Nephron (organoid): ENCODE data around the gene FGR.

Source experiments
- H3K27ac Mint-ChIP-seq, 3 experiments: 2 replicates each; pipeline ENCODE4 v1.8.0; 2020; ENCODE audit warnings: mixed read lengths in 3 of 3, mild to moderate bottlenecking in 2 of 3, moderate library complexity in 1 of 3
- H3K27me3 Mint-ChIP-seq: 2 replicates; pipeline ENCODE4 v1.8.0; 2021; ENCODE audit warnings: low read depth, mild to moderate bottlenecking, moderate library complexity, mixed read lengths
- H3K36me3 Mint-ChIP-seq: 2 replicates; pipeline ENCODE4 v1.8.0; 2020; ENCODE audit warnings: low read depth, mixed read lengths
- H3K4me1 Mint-ChIP-seq: 2 replicates; pipeline ENCODE4 v1.8.0; 2020; ENCODE audit warnings: mixed read lengths
- H3K4me3 Mint-ChIP-seq, 3 experiments: 2 replicates each; pipeline ENCODE4 v1.8.0; 2020; ENCODE audit warnings: mild to moderate bottlenecking in 3 of 3, mixed read lengths in 3 of 3, moderate library complexity in 2 of 3
- H3K9me3 Mint-ChIP-seq: 2 replicates; pipeline ENCODE4 v1.8.0; 2020; ENCODE audit warnings: mixed read lengths
- TF ChIP-seq, protein P1 (sequence below), 3 experiments: fragments of 200-600 bp; sonication (generic); IDR thresholded peaks; one replicate each; pipeline ENCODE4 v1.5.0; 2021; ENCODE audit warnings: antibody characterized with exemption in 3 of 3; ENCODE audit not compliant: unreplicated experiment in 3 of 3

FGR gene

DNA sequence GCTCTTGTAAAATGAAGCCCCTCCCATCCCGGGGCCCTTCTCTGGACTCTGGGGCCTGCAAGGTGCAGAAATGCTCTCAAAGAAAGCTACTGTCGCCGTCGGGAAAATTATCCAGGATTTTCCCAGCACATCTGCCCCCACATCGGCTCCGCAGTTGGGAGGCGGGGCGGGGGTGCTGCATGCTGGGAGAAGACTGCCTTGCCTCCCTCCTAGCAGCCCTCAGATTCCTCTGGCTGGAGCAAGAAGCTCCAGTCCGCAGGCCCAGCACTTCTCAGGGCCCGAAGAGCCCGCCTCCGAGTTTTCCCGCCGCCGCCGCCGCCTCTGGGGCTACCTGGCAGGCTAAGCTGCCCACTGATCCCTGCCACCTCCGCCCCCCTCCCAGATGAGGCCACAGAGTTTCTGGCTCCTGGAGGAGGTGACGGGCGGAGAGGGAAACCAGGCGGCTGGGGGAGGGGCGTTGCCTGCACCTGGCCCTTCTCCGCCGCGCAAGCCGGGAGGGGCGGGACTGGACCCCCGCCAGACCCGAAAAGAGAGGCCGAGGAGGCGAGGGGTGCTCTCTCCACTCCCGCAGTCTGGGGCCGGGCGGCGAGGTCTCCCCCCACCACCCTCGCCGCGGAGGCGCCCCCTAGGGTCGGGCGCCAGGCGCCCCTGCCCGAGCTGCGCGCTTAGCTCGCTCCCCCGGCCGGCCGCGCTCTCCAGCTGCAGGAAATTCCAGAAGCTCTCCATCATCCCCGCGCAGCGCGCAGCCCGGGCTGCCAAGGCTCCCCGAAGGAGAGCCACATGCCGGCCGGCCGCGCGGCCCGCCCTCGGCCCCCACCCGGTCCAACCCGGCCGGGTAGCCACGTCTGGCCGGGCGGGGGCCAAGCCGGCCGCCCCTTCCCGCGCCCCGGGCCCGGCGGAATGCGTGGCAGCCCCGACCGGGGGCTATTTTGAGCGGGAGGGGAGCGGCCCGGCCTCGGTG is 59.8 kb downstream of the FGR start:
- Mint-ChIP-seq H3K9me3 (no peaks in the 10 kb centered on the region), H3K36me3 (no peaks in the 10 kb centered on the region), H3K4me1 (peaks cover 72% of the 10 kb centered on the region), H3K27ac (peak overlapping the region; percentile 91 to 97 (median 95)), H3K27me3 (no peaks in the 10 kb centered on the region), H3K4me3 (peak overlapping the region; percentile 56 to 65 (median 63))
- TF ChIP-seq, protein P1, sequence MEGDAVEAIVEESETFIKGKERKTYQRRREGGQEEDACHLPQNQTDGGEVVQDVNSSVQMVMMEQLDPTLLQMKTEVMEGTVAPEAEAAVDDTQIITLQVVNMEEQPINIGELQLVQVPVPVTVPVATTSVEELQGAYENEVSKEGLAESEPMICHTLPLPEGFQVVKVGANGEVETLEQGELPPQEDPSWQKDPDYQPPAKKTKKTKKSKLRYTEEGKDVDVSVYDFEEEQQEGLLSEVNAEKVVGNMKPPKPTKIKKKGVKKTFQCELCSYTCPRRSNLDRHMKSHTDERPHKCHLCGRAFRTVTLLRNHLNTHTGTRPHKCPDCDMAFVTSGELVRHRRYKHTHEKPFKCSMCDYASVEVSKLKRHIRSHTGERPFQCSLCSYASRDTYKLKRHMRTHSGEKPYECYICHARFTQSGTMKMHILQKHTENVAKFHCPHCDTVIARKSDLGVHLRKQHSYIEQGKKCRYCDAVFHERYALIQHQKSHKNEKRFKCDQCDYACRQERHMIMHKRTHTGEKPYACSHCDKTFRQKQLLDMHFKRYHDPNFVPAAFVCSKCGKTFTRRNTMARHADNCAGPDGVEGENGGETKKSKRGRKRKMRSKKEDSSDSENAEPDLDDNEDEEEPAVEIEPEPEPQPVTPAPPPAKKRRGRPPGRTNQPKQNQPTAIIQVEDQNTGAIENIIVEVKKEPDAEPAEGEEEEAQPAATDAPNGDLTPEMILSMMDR (IDR thresholded peaks at IDR 0.05; ENCODE audit: unreplicated experiment in 3 of 3), result peak; percentile 37 to 55 (median 46)

DNA sequence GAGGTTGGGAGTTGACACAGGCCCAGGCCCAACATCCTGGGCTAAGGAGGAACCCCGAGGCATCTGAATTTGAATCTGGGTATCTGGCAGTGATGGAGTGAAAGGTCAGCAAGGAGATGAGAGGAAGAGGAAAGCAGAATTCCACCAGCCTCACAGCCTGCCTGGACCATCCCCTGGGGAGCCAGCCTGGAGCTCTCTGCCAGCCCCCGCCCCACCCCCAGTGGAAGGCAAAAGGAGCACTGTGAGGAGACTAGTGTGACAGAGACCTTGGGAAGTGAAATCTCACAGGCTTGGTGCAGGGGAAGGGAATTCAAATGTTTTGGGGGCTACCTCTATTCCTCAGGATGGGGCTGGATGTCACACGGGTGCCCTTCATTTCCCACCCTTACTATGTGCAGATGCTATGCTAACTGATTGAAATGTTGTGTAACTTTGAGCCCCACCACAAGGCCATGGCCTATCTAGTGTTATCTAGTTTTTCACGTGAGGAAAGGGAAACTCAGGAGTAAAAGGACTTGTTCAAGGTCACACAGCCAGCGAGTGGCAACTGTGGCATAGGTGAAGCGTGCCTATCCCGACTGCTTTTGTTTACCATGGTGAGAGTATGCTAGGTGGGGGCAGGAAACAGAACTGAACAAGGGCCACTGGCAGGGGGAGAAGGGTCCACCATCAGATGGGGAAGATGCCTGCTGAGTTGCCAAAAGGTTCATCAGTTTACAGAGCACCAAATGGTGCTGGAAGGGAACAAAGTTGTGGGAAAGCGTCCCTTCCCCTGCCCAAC is 60.8 kb downstream of the FGR start:
- Mint-ChIP-seq H3K9me3 (no peaks in the 10 kb centered on the region), H3K4me1 (peaks cover 73% of the 10 kb centered on the region), H3K27me3 (no peaks in the 10 kb centered on the region), H3K27ac (peak overlapping the region; percentile 91 to 97 (median 95)), H3K4me3 (peak overlapping the region; percentile 65 to 76 (median 74)), H3K36me3 (no peaks in the 10 kb centered on the region)
- TF ChIP-seq, protein P1 (IDR thresholded peaks at IDR 0.05; ENCODE audit: unreplicated experiment in 3 of 3), result no peak

DNA sequence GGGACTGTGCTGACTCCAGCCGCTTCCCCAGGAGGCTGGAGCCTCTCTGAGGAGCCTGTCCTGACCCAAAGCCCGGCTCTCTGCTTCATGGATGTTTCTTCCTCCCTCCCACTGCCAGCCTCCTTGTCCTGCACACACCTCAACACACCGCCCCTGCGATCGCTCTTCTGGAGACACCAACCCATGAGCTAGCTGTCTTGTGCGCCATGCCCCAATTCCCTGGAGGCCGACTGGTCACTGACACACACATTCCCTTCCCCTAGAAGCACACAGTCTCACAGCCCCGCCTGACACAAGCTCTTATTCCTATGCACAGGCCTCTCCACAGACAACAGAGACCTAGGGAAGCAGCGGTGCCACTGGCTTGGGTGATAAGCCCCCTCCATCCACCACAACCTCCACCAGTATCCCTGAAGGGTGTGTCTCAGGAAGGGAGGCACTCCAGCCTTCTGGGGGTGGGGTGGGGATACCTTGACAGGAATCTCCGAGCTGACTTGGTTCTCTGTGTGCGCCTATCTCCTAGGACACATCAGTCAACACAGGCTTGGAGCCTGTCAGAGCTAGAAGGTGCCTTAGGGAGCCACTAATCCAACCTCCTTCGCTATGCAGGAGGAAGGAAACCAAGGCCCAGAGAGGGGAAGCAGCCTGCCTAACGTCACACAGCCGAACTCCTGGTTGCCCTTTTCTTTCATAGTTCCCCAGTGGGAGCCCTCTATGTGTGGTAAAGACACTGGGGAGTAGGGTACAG is 62.1 kb downstream of the FGR start:
- no peaks in the 10 kb centered on the region for H3K9me3 Mint-ChIP-seq
- TF ChIP-seq, protein P1 (IDR thresholded peaks at IDR 0.05; ENCODE audit: unreplicated experiment in 3 of 3), result no peak
- H3K27ac Mint-ChIP-seq, result peak overlapping the region; percentile 91 to 97 (median 95)
- peak overlapping the region; percentile 68 to 82 (median 79) for H3K4me3 Mint-ChIP-seq
- no peaks in the 10 kb centered on the region for H3K27me3 Mint-ChIP-seq
- no peaks in the 10 kb centered on the region for H3K36me3 Mint-ChIP-seq
- peaks cover 80% of the 10 kb centered on the region for H3K4me1 Mint-ChIP-seq

DNA sequence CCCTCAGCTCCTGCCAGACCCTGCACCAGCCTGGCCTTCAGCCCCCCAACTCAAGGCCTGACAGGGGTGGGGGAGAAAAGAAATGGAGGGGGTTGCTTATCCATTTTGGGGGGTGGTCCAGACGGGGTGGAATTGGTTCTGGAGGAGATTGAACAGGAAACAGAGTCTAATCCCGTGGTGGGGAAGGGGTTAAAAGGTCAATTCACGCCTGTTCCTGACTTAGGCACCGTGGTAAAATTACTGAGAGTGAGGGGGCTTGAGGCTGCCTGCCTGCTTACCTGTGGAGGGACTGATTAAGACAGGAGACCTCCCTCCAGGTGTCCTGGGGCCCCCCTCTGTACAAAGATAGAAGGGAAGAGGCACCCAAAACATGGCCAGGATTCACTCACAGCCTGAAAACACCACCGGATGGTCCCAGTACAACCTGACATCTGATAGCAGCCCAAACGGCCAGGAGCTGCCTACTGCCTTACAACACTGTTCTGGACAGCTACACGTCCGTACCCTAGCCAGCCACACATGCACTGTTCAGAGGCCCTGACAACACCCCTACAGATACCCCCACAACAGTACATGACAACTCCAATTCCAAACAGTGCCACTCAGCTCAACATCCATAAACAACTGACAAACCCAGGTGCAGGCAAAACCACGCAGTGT is 62.8 kb downstream of the FGR start:
- H3K36me3 Mint-ChIP-seq, result no peaks in the 10 kb centered on the region
- H3K4me1 Mint-ChIP-seq, result peaks cover 84% of the 10 kb centered on the region
- peak overlapping the region; percentile 91 to 97 (median 95) for H3K27ac Mint-ChIP-seq
- H3K9me3 Mint-ChIP-seq, result no peaks in the 10 kb centered on the region
- peak overlapping the region; percentile 68 to 82 (median 79) for H3K4me3 Mint-ChIP-seq
- no peaks in the 10 kb centered on the region for H3K27me3 Mint-ChIP-seq
- TF ChIP-seq, protein P1 (IDR thresholded peaks at IDR 0.05; ENCODE audit: unreplicated experiment in 3 of 3), result no peak

DNA sequence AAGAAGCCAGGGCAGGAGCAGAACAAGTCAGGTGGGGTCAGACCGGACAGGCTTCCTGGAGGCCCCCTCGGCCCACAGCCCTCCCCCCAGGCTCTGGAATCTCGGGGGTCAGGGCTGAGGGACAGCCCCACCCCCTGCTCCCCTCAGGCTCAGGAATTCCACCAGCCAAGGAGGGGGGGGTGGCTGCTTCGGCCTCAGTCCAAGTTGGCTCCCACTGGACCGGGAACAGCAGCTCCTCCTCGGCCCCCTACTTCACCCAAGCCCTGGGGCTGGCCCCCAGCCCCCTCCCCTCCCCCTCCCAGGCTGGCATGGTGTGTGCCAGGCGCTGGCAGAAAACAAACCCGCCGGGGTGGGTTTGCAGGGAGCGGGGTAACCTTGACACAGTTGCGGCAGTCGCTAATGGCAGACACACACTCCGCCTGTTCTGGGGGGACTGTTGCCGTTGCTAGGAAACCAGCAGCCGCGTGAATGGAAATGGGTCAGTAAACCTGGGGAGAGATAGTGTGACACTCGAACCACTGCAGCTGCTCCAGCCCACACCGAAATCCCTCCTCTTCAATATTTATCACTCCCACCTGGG is 63.5 kb downstream of the FGR start:
- TF ChIP-seq, protein P1 (IDR thresholded peaks at IDR 0.05; ENCODE audit: unreplicated experiment in 3 of 3), result no peak
- Mint-ChIP-seq H3K27ac (peak overlapping the region; percentile 91 to 97 (median 95)), H3K4me1 (peaks cover 84% of the 10 kb centered on the region)

More for the DNA sequence above, 63.5 kb downstream of the FGR start:
- Mint-ChIP-seq H3K9me3 (no peaks in the 10 kb centered on the region), H3K4me3 (peak overlapping the region; percentile 77 to 82 (median 79)), H3K36me3 (no peaks in the 10 kb centered on the region), H3K27me3 (no peaks in the 10 kb centered on the region)
